CD4-positive, alpha-beta T cell treated with Interleukin-15 for 4 hours (primary cell): Measurements from ENCODE around the gene SMYD3.
"Not testable (repeated sequence)": the region's sequence is repeated elsewhere in the genome, so short reads cannot be mapped to it uniquely, and the experiment has no call there.

ENCODE experiments used
- DNase-seq: peaks from one replicate; pipeline ENCODE4 v3.0.0-alpha.2; 2020; ENCODE audit warnings: low spot score

The SMYD3 gene

GRCh38 chr1:246416261-246416660, 90.8 kb downstream of the SMYD3 start:
- no peak for DNase-seq

GRCh38 chr1:246415028-246415427, 92.1 kb downstream of the SMYD3 start:
- DNase-seq: no peak

GRCh38 chr1:246413430-246413829, 93.6 kb downstream of the SMYD3 start:
- no peak for DNase-seq

- DNase-seq: no peak
Measured at GRCh38 chr1:246404078-246404477, 103.0 kb downstream of the SMYD3 start.

- DNase-seq: no peak
Measured at GRCh38 chr1:246398126-246398813, 108.8 kb downstream of the SMYD3 start.

GRCh38 chr1:246397046-246397445, 110.0 kb downstream of the SMYD3 start:
- no peak for DNase-seq

- DNase-seq: no peak
Measured at GRCh38 chr1:246396322-246396721, 110.8 kb downstream of the SMYD3 start.

GRCh38 chr1:246394121-246394520, 113.0 kb downstream of the SMYD3 start:
- no peak for DNase-seq

GRCh38 chr1:246390855-246391254, 116.2 kb downstream of the SMYD3 start:
- DNase-seq: no peak

GRCh38 chr1:246384616-246385015, 122.5 kb downstream of the SMYD3 start:
- DNase-seq: no peak

- no peak for DNase-seq
Measured at GRCh38 chr1:246383791-246384190, 123.3 kb downstream of the SMYD3 start.

GRCh38 chr1:246383239-246383589, 123.9 kb downstream of the SMYD3 start:
- no peak for DNase-seq

GRCh38 chr1:246382589-246383238, 124.4 kb downstream of the SMYD3 start:
- no peak for DNase-seq

GRCh38 chr1:246381452-246381851, 125.6 kb downstream of the SMYD3 start:
- no peak for DNase-seq

- no peak for DNase-seq
Measured at GRCh38 chr1:246377625-246378153, 129.4 kb downstream of the SMYD3 start.

GRCh38 chr1:246373828-246374569, 133.1 kb downstream of the SMYD3 start:
- DNase-seq: no peak

GRCh38 chr1:246372559-246372958, 134.5 kb downstream of the SMYD3 start:
- no peak for DNase-seq

GRCh38 chr1:246367041-246367440, 140.0 kb downstream of the SMYD3 start:
- DNase-seq: no peak

- no peak for DNase-seq
Measured at GRCh38 chr1:246365708-246366107, 141.4 kb downstream of the SMYD3 start.

GRCh38 chr1:246364415-246364941, 142.6 kb downstream of the SMYD3 start:
- DNase-seq: no peak

- not testable (repeated sequence) for DNase-seq
Measured at GRCh38 chr1:246357014-246357598, 150.0 kb downstream of the SMYD3 start.
